Amniotic stem cell (primary cell): ENCODE measurements around the gene TAS1R2.
"Not testable (repeated sequence)": the region's sequence is repeated elsewhere in the genome, so short reads cannot be mapped to it uniquely, and the experiment has no call there.

Experiments used
- DNase-seq: peaks from one replicate; lab custom pipeline; 2025; lab: John Stamatoyannopoulos, UW

Gene TAS1R2

GRCh38 chr1:18883636-18884418, 24.4 kb upstream of the TAS1R2 start:
- DNase-seq: peak; percentile 21

GRCh38 chr1:18883079-18883478, 23.6 kb upstream of the TAS1R2 start:
- DNase-seq: no peak

- DNase-seq: no peak
Observed at GRCh38 chr1:18882486-18882885, 23.0 kb upstream of the TAS1R2 start.

GRCh38 chr1:18881642-18882431, 22.4 kb upstream of the TAS1R2 start:
- no peak for DNase-seq

GRCh38 chr1:18881164-18881563, 21.7 kb upstream of the TAS1R2 start:
- DNase-seq: no peak

- DNase-seq: no peak
Observed at GRCh38 chr1:18880585-18880984, 21.1 kb upstream of the TAS1R2 start.

- no peak for DNase-seq
Observed at GRCh38 chr1:18879791-18880309, 20.4 kb upstream of the TAS1R2 start.

- DNase-seq: no peak
Observed at GRCh38 chr1:18879215-18879790, 19.8 kb upstream of the TAS1R2 start.

GRCh38 chr1:18878538-18879214, 19.2 kb upstream of the TAS1R2 start:
- no peak for DNase-seq

- no peak for DNase-seq
Observed at GRCh38 chr1:18877282-18877681, 17.8 kb upstream of the TAS1R2 start.

- DNase-seq: no peak
Observed at GRCh38 chr1:18876210-18876609, 16.8 kb upstream of the TAS1R2 start.

- DNase-seq: no peak
Observed at GRCh38 chr1:18875796-18876128, 16.3 kb upstream of the TAS1R2 start.

- DNase-seq: peak; percentile 13
Observed at GRCh38 chr1:18875107-18875795, 15.8 kb upstream of the TAS1R2 start.

GRCh38 chr1:18874600-18874999, 15.1 kb upstream of the TAS1R2 start:
- DNase-seq: no peak

- DNase-seq: no peak
Observed at GRCh38 chr1:18874036-18874435, 14.6 kb upstream of the TAS1R2 start.

GRCh38 chr1:18872071-18872611, 12.7 kb upstream of the TAS1R2 start:
- no peak for DNase-seq

GRCh38 chr1:18871401-18872070, 12.1 kb upstream of the TAS1R2 start:
- no peak for DNase-seq

GRCh38 chr1:18870957-18871356, 11.5 kb upstream of the TAS1R2 start:
- DNase-seq: no peak

- DNase-seq: not testable (repeated sequence)
Observed at GRCh38 chr1:18870595-18870865, 11.1 kb upstream of the TAS1R2 start.

- no peak for DNase-seq
Observed at GRCh38 chr1:18869847-18870594, 10.6 kb upstream of the TAS1R2 start.
